ENCODE measurements around the gene TLE2.

GRCh38 chr19:3034406-3034655 lies 5.3 kb upstream of the TLE2 start:
- TF ChIP-seq CTCF (IDR thresholded peaks at IDR 0.05; ENCODE audit: insufficient read depth, low read length, poor library complexity, severe bottlenecking) (no peak), EZH2phosphoT487 (conservative IDR thresholded peaks at IDR 0.05; ENCODE audit: low read length) (no peak)

All from SU-DHL-6 (cell line).